ENCODE measurements around the gene LYRM4. TPM values are rescaled to one million over a fixed set of nuclear protein-coding genes. Genes with fewer than 3 reads are reported as not detected.
A peak's percentile ranks its signal among the peaks of the same experiment; 100 is the strongest.

Gene LYRM4
- total RNA-seq, result 34.4 and 34.5 TPM in 2 replicates
- long read RNA-seq, full-length matches to known transcripts, result 32 of 46 reads
- long read RNA-seq, partial matches to known transcripts, result 9 of 46 reads
- long read RNA-seq, other reads (novel, unspliced or antisense), result 5 of 46 reads

DNA sequence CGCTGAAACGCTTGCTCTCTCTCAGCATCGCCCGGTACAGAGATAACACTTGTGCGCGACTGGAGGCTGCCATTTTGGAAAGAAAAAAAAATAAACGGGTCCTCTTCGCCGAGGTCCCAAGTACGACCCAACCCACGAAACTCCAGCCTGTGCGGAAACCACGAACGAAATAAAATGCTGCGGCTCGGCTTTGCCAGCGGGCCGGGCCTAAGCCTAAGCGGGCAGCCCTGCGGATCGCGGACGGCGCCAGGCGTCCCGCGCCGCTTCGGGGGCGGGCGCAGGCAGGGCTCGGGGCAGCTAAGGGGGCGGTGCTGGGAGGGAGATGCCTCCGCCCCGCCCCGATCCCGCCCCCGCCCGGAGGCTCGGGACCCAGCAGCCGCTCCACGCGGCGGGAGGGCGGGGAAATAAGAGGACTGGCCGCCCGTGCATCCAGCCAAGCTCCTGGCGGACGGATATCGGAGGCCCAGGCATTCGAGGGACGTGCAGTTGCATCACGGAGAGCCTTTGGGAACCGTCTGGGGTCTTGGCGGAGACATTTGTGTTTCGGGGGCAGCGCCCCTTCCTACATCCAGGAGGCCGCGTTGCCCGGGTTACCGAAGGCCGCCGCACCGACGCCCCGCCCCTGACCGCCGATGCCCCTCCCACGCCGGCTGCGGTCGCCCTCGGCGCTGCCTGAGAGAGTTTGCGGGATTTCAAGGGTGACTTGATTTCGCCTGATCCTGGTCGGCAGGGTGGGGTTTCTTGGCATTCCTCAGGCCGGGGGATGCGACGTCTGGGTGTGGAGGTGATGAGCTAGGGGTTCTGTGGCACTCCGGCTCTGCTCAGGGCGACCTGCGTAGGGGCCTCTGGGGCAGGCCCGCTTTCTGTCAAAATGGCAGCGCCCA is at the start of gene LYRM4, which contains the start of gene FARS2:
LYRM4 (minus strand) TSS at position 290 of the 884 bp plus-strand sequence; CDS start at position 73, 217 bp downstream.
FARS2 (plus strand) TSS at position 853 of the 884 bp plus-strand sequence.
- peaks cover 9% of the 10 kb centered on the region for H3K36me3 Mint-ChIP-seq (ENCODE audit: insufficient read depth)
- peaks cover 17% of the 10 kb centered on the region for H3K4me1 Mint-ChIP-seq (ENCODE audit: low read depth)
- TF ChIP-seq, protein P1, sequence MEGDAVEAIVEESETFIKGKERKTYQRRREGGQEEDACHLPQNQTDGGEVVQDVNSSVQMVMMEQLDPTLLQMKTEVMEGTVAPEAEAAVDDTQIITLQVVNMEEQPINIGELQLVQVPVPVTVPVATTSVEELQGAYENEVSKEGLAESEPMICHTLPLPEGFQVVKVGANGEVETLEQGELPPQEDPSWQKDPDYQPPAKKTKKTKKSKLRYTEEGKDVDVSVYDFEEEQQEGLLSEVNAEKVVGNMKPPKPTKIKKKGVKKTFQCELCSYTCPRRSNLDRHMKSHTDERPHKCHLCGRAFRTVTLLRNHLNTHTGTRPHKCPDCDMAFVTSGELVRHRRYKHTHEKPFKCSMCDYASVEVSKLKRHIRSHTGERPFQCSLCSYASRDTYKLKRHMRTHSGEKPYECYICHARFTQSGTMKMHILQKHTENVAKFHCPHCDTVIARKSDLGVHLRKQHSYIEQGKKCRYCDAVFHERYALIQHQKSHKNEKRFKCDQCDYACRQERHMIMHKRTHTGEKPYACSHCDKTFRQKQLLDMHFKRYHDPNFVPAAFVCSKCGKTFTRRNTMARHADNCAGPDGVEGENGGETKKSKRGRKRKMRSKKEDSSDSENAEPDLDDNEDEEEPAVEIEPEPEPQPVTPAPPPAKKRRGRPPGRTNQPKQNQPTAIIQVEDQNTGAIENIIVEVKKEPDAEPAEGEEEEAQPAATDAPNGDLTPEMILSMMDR (IDR thresholded peaks at IDR 0.05; ENCODE audit: unreplicated experiment), result peak; percentile 50
- H3K9me3 Mint-ChIP-seq (ENCODE audit: low read depth), result no peaks in the 10 kb centered on the region
- no peaks in the 10 kb centered on the region for H3K27me3 Mint-ChIP-seq
- H3K27ac Mint-ChIP-seq, result peak within 1 kb of the TSS; percentile 100
- H3K4me3 Mint-ChIP-seq (ENCODE audit: low read depth), result peak within 1 kb of the TSS; percentile 98
- peak; percentile 81 for DNase-seq (ENCODE audit: low spot score, unreplicated experiment)

DNA sequence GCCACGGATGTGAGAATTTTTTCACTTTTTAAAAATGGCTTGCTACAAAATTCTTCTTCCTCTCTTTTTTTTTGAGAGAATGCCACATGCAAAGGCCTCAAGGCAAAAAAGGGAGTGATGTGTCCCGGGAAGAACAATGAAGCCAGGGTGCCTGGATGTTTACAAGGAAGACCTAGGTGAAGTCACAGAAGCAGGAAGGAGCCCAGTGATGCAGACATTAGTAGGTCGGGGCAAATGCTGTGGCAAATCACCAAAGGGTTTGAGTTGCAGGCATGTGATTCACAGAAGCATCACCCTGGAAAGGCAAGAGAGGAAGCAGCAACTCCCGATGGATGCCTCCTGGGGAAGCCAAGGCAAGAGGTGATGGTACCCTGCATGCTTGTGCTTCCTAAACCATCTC is 47.3 kb upstream of the LYRM4 start:
- H3K36me3 Mint-ChIP-seq (ENCODE audit: insufficient read depth), result no peaks in the 10 kb centered on the region
- no peak for DNase-seq (ENCODE audit: low spot score, unreplicated experiment)
- H3K9me3 Mint-ChIP-seq (ENCODE audit: low read depth), result no peaks in the 10 kb centered on the region
- H3K27me3 Mint-ChIP-seq, result peaks cover 9% of the 10 kb centered on the region
- H3K27ac Mint-ChIP-seq, result no peak overlapping the region
- H3K4me3 Mint-ChIP-seq (ENCODE audit: low read depth), result no peak overlapping the region
- TF ChIP-seq, protein P1 (IDR thresholded peaks at IDR 0.05; ENCODE audit: unreplicated experiment), result no peak
- H3K4me1 Mint-ChIP-seq (ENCODE audit: low read depth), result peaks cover 5% of the 10 kb centered on the region

DNA sequence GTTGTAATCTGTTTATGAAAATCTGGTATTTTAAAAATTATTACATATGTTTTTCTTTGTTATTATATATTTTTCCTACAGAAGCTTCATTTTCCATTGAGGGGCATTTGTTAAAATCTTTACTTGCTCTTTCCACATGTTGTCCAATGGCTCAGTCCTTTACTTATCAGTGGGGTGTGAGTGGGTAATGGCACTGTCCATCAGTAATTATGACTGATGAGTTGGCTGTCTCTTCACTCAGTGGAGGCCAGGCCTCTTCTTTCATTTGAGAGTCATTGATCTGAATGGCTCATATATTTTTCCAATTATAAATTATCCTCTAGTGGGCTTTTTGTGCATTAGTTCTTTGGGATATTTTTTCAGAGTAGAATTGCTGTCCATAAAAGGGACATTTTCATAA is 46.3 kb upstream of the LYRM4 start:
- no peak overlapping the region for H3K27ac Mint-ChIP-seq
- H3K4me3 Mint-ChIP-seq (ENCODE audit: low read depth), result no peak overlapping the region
- H3K36me3 Mint-ChIP-seq (ENCODE audit: insufficient read depth), result no peaks in the 10 kb centered on the region
- H3K9me3 Mint-ChIP-seq (ENCODE audit: low read depth), result no peaks in the 10 kb centered on the region
- TF ChIP-seq, protein P1 (IDR thresholded peaks at IDR 0.05; ENCODE audit: unreplicated experiment), result no peak
- H3K27me3 Mint-ChIP-seq, result peaks cover 19% of the 10 kb centered on the region
- DNase-seq (ENCODE audit: low spot score, unreplicated experiment), result no peak
- peaks cover 6% of the 10 kb centered on the region for H3K4me1 Mint-ChIP-seq (ENCODE audit: low read depth)

DNA sequence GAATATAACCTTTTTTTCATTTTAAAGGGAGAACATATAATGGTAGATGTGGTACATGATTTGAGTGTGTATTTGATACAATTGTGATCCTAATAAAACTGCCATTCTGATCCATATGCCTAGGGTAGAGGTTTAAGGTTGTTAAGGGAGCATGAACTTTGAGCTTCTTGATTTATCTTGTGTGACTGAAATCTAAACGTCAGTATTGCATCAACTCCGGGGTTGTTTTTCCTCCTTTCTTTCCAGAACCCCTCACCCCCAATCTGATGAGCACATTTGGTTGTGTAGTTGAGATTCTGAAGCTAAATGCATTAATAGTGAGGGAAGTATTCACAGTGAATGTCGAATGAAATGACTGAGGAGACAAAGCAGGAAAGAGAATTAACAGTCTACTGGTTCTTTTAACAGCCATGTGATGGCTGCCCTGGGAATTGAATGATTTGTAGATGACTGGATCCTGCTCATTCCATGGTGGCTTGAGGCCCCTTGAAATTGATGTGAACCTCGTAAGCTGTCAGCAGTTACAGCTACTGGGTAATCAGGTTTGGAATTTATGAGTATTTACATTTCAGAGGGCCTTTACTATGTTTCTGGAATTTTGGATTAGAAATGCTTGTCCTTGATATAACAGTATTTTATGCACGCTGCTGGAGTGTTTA is 45.3 kb upstream of the LYRM4 start:
- Mint-ChIP-seq H3K36me3 (ENCODE audit: insufficient read depth) (no peaks in the 10 kb centered on the region), H3K4me3 (ENCODE audit: low read depth) (no peak overlapping the region), H3K27me3 (peaks cover 27% of the 10 kb centered on the region), H3K9me3 (ENCODE audit: low read depth) (no peaks in the 10 kb centered on the region), H3K4me1 (ENCODE audit: low read depth) (peaks cover 6% of the 10 kb centered on the region), H3K27ac (no peak overlapping the region)
- no peak for DNase-seq (ENCODE audit: low spot score, unreplicated experiment)
- TF ChIP-seq, protein P1 (IDR thresholded peaks at IDR 0.05; ENCODE audit: unreplicated experiment), result no peak

DNA sequence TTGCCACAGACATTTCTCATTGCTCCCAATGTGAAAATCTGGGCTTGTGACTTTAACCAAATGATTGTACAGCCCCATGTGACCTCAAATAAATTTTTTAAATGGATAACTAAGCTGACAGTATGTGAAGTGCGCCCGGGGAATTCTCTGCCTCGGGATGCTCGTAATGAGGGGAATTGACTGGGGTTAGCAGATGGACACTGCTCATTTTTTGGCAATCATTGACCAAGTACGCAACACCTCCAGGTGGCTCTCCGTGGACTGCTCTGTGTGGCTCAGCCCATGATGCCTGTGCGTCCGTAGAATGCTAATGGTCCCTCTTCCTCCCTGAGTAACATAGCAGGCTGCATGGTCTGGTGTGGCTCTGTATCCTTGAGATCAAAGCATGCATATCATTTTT is 42.9 kb upstream of the LYRM4 start:
- TF ChIP-seq, protein P1 (IDR thresholded peaks at IDR 0.05; ENCODE audit: unreplicated experiment), result no peak
- no peak for DNase-seq (ENCODE audit: low spot score, unreplicated experiment)
- H3K4me1 Mint-ChIP-seq (ENCODE audit: low read depth), result peaks cover 4% of the 10 kb centered on the region
- H3K27me3 Mint-ChIP-seq, result peaks cover 44% of the 10 kb centered on the region
- no peak overlapping the region for H3K4me3 Mint-ChIP-seq (ENCODE audit: low read depth)
- H3K27ac Mint-ChIP-seq, result peak overlapping the region; percentile 29
- H3K9me3 Mint-ChIP-seq (ENCODE audit: low read depth), result no peaks in the 10 kb centered on the region
- no peaks in the 10 kb centered on the region for H3K36me3 Mint-ChIP-seq (ENCODE audit: insufficient read depth)
